HL-60/S4 treated with retinoic acid at 250 ng/mL for 4 days and 3 days (cell line): ENCODE data around the gene GPRC5A.

Experiments used
- in situ Hi-C: fragments of 300-500 bp; cut with MboI; formaldehyde crosslinking; loops from 2 replicates; pipeline ENCODE4 v1.7.0; 2022; ENCODE audit warnings: low sequenced_read_pairs

The GPRC5A gene

DNA sequence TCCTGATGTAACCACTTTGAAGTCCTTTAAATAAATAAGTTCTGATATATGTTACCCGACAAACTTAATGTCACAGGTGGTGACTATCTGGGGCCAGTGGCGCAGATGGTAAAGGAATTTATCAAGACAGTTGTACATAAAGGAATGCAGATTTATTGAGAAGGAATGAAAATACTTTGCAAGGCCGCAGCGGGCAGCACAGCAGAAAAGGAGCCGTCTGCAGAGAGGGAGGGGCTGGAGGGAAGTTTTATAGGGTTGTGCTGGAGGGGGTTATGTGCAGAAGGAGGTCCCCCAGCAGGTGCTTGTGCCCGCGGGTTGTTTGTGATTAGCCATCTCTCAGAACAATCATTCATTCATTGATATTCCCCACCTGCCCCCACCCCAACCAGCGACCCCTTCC is 43.2 kb downstream of the GPRC5A start:
- in situ Hi-C loops, result no loop called here

GRCh38 chr12:12936983-12937491 is 45.7 kb downstream of the GPRC5A start:
- in situ Hi-C loops, result no loop called here

GRCh38 chr12:12938541-12938940 is 47.2 kb downstream of the GPRC5A start:
- in situ Hi-C loops, result no loop called here

DNA sequence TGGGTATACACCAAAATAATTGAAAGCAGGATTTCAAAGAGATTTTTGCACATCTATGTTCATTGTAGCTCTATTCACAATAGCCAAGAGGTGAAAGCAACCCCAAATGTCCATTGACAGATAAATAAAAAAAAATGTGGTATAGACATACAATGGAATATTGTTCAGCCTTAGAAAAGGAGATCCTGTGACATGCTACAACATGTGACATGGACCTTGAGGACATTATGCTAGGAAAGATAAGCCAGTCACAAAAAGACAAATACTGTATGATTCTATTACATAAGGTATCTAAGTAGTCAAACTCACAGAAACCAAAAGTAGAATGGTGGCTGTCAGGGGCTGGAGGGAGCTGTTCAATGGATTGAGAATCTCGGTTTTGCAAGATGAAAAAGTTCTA is 48.5 kb downstream of the GPRC5A start:
- in situ Hi-C loops, result no loop called here

DNA sequence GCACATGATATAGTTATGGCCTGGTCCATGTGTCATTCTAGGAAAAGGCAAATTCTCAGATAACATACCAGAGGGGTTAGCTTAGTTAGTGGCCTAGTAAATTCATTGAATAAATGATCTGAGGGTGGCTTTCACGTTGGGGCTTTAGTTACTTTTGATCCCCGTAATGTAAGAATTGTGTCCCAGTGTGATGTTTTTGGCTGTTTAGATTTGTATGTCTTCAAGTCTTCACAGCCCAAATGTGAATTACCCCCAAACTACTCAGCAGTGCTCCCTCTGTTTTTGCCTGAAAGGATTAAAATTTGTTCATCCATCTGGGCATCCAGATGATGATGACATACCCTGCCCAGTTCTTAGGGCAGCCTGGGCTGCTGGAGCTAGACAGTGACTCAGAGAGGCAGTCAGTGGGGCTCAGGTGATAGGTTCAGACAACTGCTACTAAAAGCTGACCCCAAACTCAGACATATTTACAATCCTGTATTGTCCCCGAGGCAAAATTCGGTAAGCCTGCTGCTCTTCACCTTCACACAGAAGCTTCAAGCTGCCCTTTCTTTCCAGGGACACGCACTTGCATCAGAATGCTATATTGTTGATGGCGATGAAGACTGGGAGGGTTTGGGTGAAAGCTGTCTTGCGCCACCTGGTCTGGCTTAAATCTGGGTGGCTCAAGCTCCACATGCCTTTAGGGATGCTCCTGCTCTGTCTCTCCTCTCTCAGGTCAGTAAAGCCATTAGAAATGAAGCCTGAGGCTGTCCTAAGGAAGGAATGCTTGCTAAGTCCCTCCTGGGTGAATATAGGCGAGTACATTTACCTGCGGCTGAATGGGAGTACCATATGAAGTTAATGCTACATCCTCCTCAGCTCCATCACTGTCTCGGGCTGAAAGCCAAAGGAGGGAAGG is 50.3 kb downstream of the GPRC5A start:
- in situ Hi-C loops, result no loop called here

GRCh38 chr12:12943586-12944260 is 52.4 kb downstream of the GPRC5A start:
- in situ Hi-C loops, result no loop called here

- in situ Hi-C loops, result no loop called here
These were observed 54.2 kb downstream of the GPRC5A start for GRCh38 chr12:12945591-12945990.

GRCh38 chr12:12946686-12947355 is 55.5 kb downstream of the GPRC5A start:
- in situ Hi-C loops, result no loop called here

GRCh38 chr12:12947902-12948301 is 56.5 kb downstream of the GPRC5A start:
- in situ Hi-C loops, result no loop called here

GRCh38 chr12:12951504-12951903 is 60.1 kb downstream of the GPRC5A start:
- in situ Hi-C loops, result no loop called here

DNA sequence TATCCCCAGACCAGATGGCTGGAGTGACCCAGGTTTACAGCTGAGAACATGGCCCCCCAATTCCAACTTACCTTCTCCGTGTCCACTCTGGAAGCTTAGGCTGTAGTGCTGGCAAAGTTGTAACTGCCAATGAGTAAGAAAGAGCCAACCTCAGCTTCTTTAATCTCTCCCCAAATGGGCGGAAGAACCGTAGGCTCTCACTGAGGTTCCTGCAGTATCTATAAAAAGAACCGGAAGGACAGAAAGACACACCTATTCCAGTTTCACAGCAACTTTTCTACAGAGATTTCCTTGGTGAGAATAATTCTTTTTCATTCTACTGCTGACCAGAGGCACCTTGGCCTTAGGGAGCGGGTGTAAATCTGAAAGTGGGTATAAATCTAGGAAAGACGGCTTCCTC is 60.7 kb downstream of the GPRC5A start, which contains the start of gene GPRC5D:
TSS of gene GPRC5D (minus strand) at position 135 of the 400 bp plus-strand sequence. CDS start 1,786 bp downstream, outside the sequence.
- in situ Hi-C loops, result no loop called here

DNA sequence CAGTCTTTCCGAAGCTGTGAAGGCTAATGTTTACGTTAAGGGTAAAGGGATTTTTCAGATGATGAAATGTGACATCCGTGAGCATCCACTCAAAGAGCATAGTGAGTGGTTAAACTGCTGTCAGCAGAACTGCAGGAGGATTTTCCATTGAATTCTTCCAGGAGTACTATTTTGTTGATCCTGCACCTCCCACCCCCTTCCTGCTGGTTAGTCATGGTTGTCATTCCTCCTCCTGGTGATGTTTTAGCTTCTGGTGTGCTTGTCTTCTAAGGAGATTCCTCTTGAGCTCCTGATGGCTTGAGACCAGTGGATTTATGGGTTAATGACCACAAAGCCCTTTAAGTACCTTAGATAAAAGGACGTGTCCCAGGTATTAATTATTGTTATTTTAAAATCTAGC is 63.0 kb downstream of the GPRC5A start:
- in situ Hi-C loops, result no loop called here

- in situ Hi-C loops, result no loop called here
These were observed 63.7 kb downstream of the GPRC5A start for GRCh38 chr12:12954878-12955625.

DNA sequence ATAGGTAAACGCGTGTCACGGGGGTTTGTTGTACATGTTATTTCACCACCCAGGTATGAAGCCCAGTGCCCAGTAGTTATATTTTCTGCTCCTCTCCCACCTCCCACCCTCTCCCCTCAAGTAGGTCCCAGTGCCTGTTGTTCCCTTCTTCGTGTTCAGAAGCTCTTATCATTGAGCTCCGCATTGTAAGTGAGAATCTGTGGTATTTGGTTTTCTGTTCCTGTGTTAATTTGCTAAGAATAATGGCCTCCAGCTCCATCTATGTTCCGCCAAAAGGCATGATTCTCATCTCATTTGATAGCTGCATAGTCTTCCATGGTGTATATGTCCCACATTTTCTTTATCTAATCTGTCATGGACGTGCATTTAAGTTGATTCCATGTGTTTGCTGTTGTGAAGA is 67.5 kb downstream of the GPRC5A start:
- in situ Hi-C loops, result no loop called here

DNA sequence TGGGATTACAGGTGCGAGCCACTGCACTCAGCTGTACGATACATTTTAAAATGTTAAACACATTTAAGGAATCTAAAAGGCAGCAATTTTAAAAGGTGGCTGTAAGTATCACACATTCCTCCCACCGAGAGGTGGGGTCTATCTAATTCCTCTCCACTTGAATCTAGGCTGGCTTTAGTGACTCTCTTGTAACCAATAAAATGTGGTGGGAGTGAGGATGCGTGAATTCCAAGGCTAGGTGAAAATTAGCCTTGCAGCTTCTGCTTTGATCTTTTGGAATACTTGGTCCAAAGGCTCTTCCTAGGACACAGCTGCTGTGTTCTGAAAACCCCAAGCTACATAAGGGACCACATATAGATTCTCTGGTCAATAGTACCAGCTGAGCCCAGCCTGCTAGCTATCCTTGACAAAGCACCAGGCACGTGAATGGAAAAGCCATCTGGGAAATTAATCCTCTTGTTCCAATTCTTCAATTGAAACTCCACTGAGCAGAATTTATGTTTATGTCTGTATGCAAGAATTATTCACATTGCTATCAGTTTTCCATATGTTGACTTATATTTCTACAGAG is 69.4 kb downstream of the GPRC5A start:
- in situ Hi-C loops, result no loop called here

DNA sequence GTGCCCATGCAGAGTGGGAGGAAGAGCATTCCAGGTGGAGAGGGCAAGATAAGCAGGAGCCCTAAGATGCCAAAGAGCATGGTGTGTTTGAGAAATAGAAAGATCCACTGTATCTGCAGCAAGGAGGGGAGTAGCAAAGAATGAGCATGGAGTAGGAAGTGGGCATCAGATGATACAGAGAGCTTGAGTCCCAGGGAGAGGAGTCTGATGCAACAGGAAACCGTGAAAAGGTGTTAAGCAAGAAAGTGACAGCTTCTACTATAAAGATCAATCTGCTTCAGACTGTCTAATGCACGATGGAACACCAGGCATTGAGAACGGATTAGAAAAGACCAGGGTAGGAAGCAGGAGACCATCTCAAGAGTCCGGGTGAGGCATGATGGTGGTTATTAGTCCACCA is 72.9 kb downstream of the GPRC5A start:
- in situ Hi-C loops, result no loop called here

DNA sequence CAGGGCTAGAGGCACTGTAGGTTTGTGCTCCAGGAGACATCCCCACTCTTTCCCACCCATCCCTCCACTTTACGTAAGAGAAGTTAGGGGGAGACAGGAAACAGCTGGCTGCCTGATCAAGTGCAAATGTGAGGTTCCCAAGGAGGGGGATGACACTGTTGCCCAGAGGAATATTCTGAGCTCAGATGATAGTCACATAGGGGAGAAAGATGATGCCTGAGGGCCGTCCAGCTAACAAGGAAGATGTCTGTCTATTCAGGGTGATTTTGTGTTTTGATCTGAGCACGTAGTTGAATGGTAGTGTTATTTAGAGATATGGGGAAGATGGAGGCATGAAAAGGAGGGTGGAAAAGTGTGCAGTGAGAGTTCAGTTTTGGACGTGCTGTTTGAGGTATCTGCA is 74.5 kb downstream of the GPRC5A start:
- in situ Hi-C loops, result no loop called here
